Tibial nerve (tissue), 4 donors: ENCODE measurements around the gene SLAMF9.

Experiments used
- CTCF ChIP-seq, 5 experiments: fragments of 200-600 bp in 3 of 5; fragments of 450-650 bp in 2 of 5; sonication (generic) in 3 of 5; IDR thresholded peaks; one replicate each; pipeline ENCODE4 v1.5.1; 2016 to 2019; ENCODE audit warnings: antibody characterized with exemption in 5 of 5, mild to moderate bottlenecking in 3 of 5, moderate library complexity in 2 of 5
- EP300 ChIP-seq, 2 donors: sonication (generic); formaldehyde crosslinking; IDR thresholded peaks; one replicate each; pipeline ENCODE4 v1.6.1; 2017; ENCODE audit warnings: antibody characterized with exemption in 2 of 2, mild to moderate bottlenecking in 1 of 2
- POLR2A ChIP-seq, 2 donors: fragments of 450-650 bp; IDR thresholded peaks; one replicate each; pipeline ENCODE4 v1.6.1; 2017; ENCODE audit warnings: antibody characterized with exemption in 2 of 2, mild to moderate bottlenecking in 2 of 2, moderate library complexity in 2 of 2

DNA sequence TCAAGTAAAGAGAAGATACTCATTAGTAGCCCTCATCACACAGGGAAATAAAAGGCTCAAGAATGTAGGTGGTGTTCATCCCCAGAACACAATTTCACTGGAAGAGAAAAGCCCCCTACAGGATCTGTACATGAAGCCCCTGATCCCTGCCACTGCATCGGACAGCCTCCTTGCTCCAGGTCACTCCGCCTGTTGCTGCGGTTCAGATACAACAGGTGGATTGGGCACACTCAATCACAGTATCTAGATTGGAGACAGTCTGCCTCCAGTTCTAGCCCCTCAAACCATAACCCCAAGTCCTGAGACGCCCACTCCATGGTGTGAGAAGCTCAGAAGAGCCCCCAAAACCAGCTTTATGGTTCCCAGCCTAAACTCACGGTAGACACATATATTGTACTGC, 1.1 kb downstream of the SLAMF9 start:
- TF ChIP-seq CTCF (IDR thresholded peaks at IDR 0.05) (no peak), EP300 (IDR thresholded peaks at IDR 0.05) (no peak), POLR2A (IDR thresholded peaks at IDR 0.05) (no peak)
